Measurements from ENCODE around the gene CCDC174. TPM values are rescaled to one million over a fixed set of nuclear protein-coding genes. Genes with fewer than 3 reads are reported as not detected.

The CCDC174 gene
- total RNA-seq, 1 donor from 2014 or later: 22.1 TPM

- H3K4me1 Mint-ChIP-seq (ENCODE audit: low read depth, unreplicated experiment): no peaks in the 10 kb centered on the region
- peaks cover 3% of the 10 kb centered on the region for H3K36me3 Mint-ChIP-seq (ENCODE audit: unreplicated experiment)
- H3K27ac Mint-ChIP-seq (ENCODE audit: unreplicated experiment): no peak overlapping the region
- no peak for DNase-seq
- peaks cover 3% of the 10 kb centered on the region for H3K9me3 Mint-ChIP-seq (ENCODE audit: unreplicated experiment)
- TF ChIP-seq CTCF (IDR thresholded peaks at IDR 0.05; ENCODE audit: partially characterized antibody, unreplicated experiment): no peak
- no peaks in the 10 kb centered on the region for H3K27me3 Mint-ChIP-seq (ENCODE audit: unreplicated experiment)
- no peak overlapping the region for H3K4me3 Mint-ChIP-seq (ENCODE audit: unreplicated experiment)
These were observed 16.7 kb upstream of the CCDC174 start for GRCh38 chr3:14634763-14635400.

- no peak for TF ChIP-seq CTCF (IDR thresholded peaks at IDR 0.05; ENCODE audit: partially characterized antibody, unreplicated experiment)
- no peak overlapping the region for H3K4me3 Mint-ChIP-seq (ENCODE audit: unreplicated experiment)
- H3K4me1 Mint-ChIP-seq (ENCODE audit: low read depth, unreplicated experiment): no peaks in the 10 kb centered on the region
- peaks cover 3% of the 10 kb centered on the region for H3K36me3 Mint-ChIP-seq (ENCODE audit: unreplicated experiment)
- no peak for DNase-seq
- peaks cover 3% of the 10 kb centered on the region for H3K9me3 Mint-ChIP-seq (ENCODE audit: unreplicated experiment)
- H3K27me3 Mint-ChIP-seq (ENCODE audit: unreplicated experiment): no peaks in the 10 kb centered on the region
- no peak overlapping the region for H3K27ac Mint-ChIP-seq (ENCODE audit: unreplicated experiment)
These were observed 15.0 kb upstream of the CCDC174 start for GRCh38 chr3:14636496-14637087.

- H3K4me3 Mint-ChIP-seq (ENCODE audit: unreplicated experiment): no peak overlapping the region
- DNase-seq: no peak
These were observed 11.4 kb upstream of the CCDC174 start for GRCh38 chr3:14640157-14640562.

GRCh38 chr3:14640734-14641133, 10.8 kb upstream of the CCDC174 start:
- Mint-ChIP-seq H3K27me3 (ENCODE audit: unreplicated experiment) (no peaks in the 10 kb centered on the region), H3K27ac (ENCODE audit: unreplicated experiment) (no peak overlapping the region), H3K9me3 (ENCODE audit: unreplicated experiment) (peaks cover 3% of the 10 kb centered on the region), H3K4me3 (ENCODE audit: unreplicated experiment) (no peak overlapping the region), H3K36me3 (ENCODE audit: unreplicated experiment) (peaks cover 3% of the 10 kb centered on the region), H3K4me1 (ENCODE audit: low read depth, unreplicated experiment) (no peaks in the 10 kb centered on the region)
- DNase-seq: no peak
- TF ChIP-seq CTCF (IDR thresholded peaks at IDR 0.05; ENCODE audit: partially characterized antibody, unreplicated experiment): no peak

More at GRCh38 chr3:14640157-14640562, 11.4 kb upstream of the CCDC174 start:
- no peak for TF ChIP-seq CTCF (IDR thresholded peaks at IDR 0.05; ENCODE audit: partially characterized antibody, unreplicated experiment)
- Mint-ChIP-seq H3K4me1 (ENCODE audit: low read depth, unreplicated experiment) (no peaks in the 10 kb centered on the region), H3K27ac (ENCODE audit: unreplicated experiment) (no peak overlapping the region), H3K27me3 (ENCODE audit: unreplicated experiment) (no peaks in the 10 kb centered on the region), H3K9me3 (ENCODE audit: unreplicated experiment) (peaks cover 3% of the 10 kb centered on the region), H3K36me3 (ENCODE audit: unreplicated experiment) (peaks cover 3% of the 10 kb centered on the region)

GRCh38 chr3:14641346-14641745, 10.2 kb upstream of the CCDC174 start:
- H3K4me3 Mint-ChIP-seq (ENCODE audit: unreplicated experiment): no peak overlapping the region
- DNase-seq: no peak
- H3K4me1 Mint-ChIP-seq (ENCODE audit: low read depth, unreplicated experiment): no peaks in the 10 kb centered on the region
- TF ChIP-seq CTCF (IDR thresholded peaks at IDR 0.05; ENCODE audit: partially characterized antibody, unreplicated experiment): no peak
- no peaks in the 10 kb centered on the region for H3K36me3 Mint-ChIP-seq (ENCODE audit: unreplicated experiment)
- H3K27ac Mint-ChIP-seq (ENCODE audit: unreplicated experiment): no peak overlapping the region
- H3K27me3 Mint-ChIP-seq (ENCODE audit: unreplicated experiment): no peaks in the 10 kb centered on the region
- peaks cover 3% of the 10 kb centered on the region for H3K9me3 Mint-ChIP-seq (ENCODE audit: unreplicated experiment)
